H1 (cell line): ENCODE data around the gene DRAM1. TPM values are rescaled to one million over a fixed set of nuclear protein-coding genes. Genes with fewer than 3 reads are reported as not detected.

Experiments
- CTCF ChIA-PET: fragments of 300-600 bp; sonication (Branson Sonifier 250); formaldehyde crosslinking; loops from one replicate; lab custom pipeline; 2021; ENCODE audit not compliant: partially characterized antibody; lab: Charles Lee
- POLR2A ChIA-PET: fragments of 300-600 bp; sonication (Branson Sonifier 250); formaldehyde crosslinking; loops from one replicate; lab custom pipeline; 2021; ENCODE audit warnings: inconsistent platforms; ENCODE audit not compliant: partially characterized antibody; lab: Charles Lee
- DNase-seq, 2 experiments: peaks; one replicate each; pipeline versions ENCODE4 v3.0.0 to v3.0.0-alpha.2; 2010 to 2022; ENCODE audit warnings: low spot score in 2 of 2, low read depth in 1 of 2, mixed read lengths in 1 of 2
- FAIRE-seq: peaks from 2 replicates; lab custom pipeline; 2011; peaks lifted over from hg19 to GRCh38; lab: Jason Lieb, UNC
- H2AFZ ChIP-seq: 2 replicates; pipeline ENCODE4 v1.8.1; 2012; ENCODE audit warnings: low read length, inconsistent platforms
- H2AK5ac ChIP-seq: 2 replicates; pipeline ENCODE4 v1.6.1; 2013; ENCODE audit warnings: low read depth, low read length
- H2BK120ac ChIP-seq: replicated peaks from 2 replicates; pipeline ENCODE3; 2013; ENCODE audit warnings: low read depth, low read length, inconsistent platforms
- H2BK12ac ChIP-seq: 2 replicates; pipeline ENCODE4 v1.6.1; 2013; ENCODE audit warnings: low read depth, low read length
- H2BK15ac ChIP-seq: 2 replicates; pipeline ENCODE4 v1.6.1; 2013; ENCODE audit warnings: low read length
- H2BK20ac ChIP-seq: 2 replicates; pipeline ENCODE4 v1.6.1; 2013; ENCODE audit warnings: low read length
- H2BK5ac ChIP-seq: 2 replicates; pipeline ENCODE4 v1.6.1; 2013; ENCODE audit warnings: low read depth, low read length
- H3K14ac ChIP-seq: 2 replicates; pipeline ENCODE4 v1.6.1; 2013; ENCODE audit warnings: inconsistent platforms; ENCODE audit not compliant: insufficient read length
- H3K18ac ChIP-seq: 2 replicates; pipeline ENCODE4 v1.6.1; 2013; ENCODE audit warnings: low read length; ENCODE audit errors: extremely low read depth
- H3K23ac ChIP-seq: 2 replicates; pipeline ENCODE4 v1.6.1; 2013; ENCODE audit warnings: inconsistent platforms; ENCODE audit not compliant: insufficient read length
- H3K23me2 ChIP-seq: 2 replicates; pipeline ENCODE4 v1.6.1; 2013; ENCODE audit warnings: low read depth, low read length
- H3K27ac ChIP-seq: 2 replicates; pipeline ENCODE4 v1.6.1; 2011; ENCODE audit warnings: low read depth, low read length, inconsistent platforms
- H3K27me3 ChIP-seq, 4 experiments: replicated peaks in 1 of 4; 1 replicate in 1 of 4; 2 replicates in 3 of 4; pipeline versions ENCODE4 v1.6.1 to v1.8.1; 2011 to 2013; ENCODE audit warnings: low read length in 3 of 4, mild to moderate bottlenecking in 3 of 4, inconsistent platforms in 2 of 4, mixed read lengths in 2 of 4, moderate library complexity in 1 of 4; ENCODE audit not compliant: control insufficient read depth in 3 of 4, insufficient read depth in 3 of 4; ENCODE audit errors: extremely low read depth in 1 of 4
- H3K36me3 ChIP-seq, 4 experiments: 2 replicates each; pipeline versions ENCODE4 v1.6.1 to v1.8.1; 2011 to 2013; ENCODE audit warnings: mild to moderate bottlenecking in 4 of 4, low read length in 3 of 4, moderate library complexity in 2 of 4, control low read depth in 1 of 4, inconsistent platforms in 1 of 4; ENCODE audit not compliant: insufficient read depth in 4 of 4, control insufficient read depth in 2 of 4
- H3K4ac ChIP-seq: replicated peaks from 2 replicates; pipeline ENCODE3; 2013; ENCODE audit warnings: low read length, low read depth, mixed read lengths, inconsistent platforms; ENCODE audit not compliant: insufficient read length
- H3K4me1 ChIP-seq, 4 experiments: replicated peaks in 1 of 4; 1 replicate in 1 of 4; 2 replicates in 3 of 4; pipeline versions ENCODE4 v1.6.1 to v1.8.1; 2011 to 2013; ENCODE audit warnings: low read length in 3 of 4, inconsistent platforms in 2 of 4, mixed read lengths in 1 of 4; ENCODE audit not compliant: insufficient read depth in 4 of 4, control insufficient read depth in 3 of 4
- H3K4me2 ChIP-seq, 2 experiments: 2 replicates each; pipeline versions ENCODE4 v1.6.1 to v1.8.1; 2011 to 2013; ENCODE audit warnings: low read depth in 2 of 2, low read length in 2 of 2, control low read depth in 1 of 2, inconsistent platforms in 1 of 2, mild to moderate bottlenecking in 1 of 2; ENCODE audit not compliant: insufficient read depth in 1 of 2
- H3K4me3 ChIP-seq, 4 experiments: fragments of 200-600, 300-600 bp in 1 of 4; sonication (generic), shearing (Covaris generic), sonication (Bioruptor Twin) in 1 of 4; 2 replicates each; pipeline versions ENCODE4 v1.5.1 to v1.8.1; 2011 to 2016; ENCODE audit warnings: low read length in 4 of 4, low read depth in 3 of 4, control low read depth in 2 of 4, inconsistent platforms in 2 of 4, mild to moderate bottlenecking in 2 of 4, mixed read lengths in 1 of 4, moderate library complexity in 1 of 4; ENCODE audit not compliant: insufficient read depth in 2 of 4; ENCODE audit errors: extremely low read depth in 1 of 4
- H3K56ac ChIP-seq: replicated peaks from 2 replicates; pipeline ENCODE3; 2013; ENCODE audit warnings: low read depth, mild to moderate bottlenecking, mixed read lengths, low read length, inconsistent platforms; ENCODE audit not compliant: insufficient read length
- H3K79me1 ChIP-seq: 2 replicates; pipeline ENCODE4 v1.6.1; 2013; ENCODE audit warnings: low read depth, low read length, control low read depth
- H3K79me2 ChIP-seq, 2 experiments: 2 replicates each; pipeline versions ENCODE4 v1.6.1 to v1.8.1; 2012 to 2013; ENCODE audit warnings: low read length in 2 of 2, mild to moderate bottlenecking in 2 of 2, inconsistent platforms in 1 of 2; ENCODE audit not compliant: insufficient read depth in 2 of 2, control insufficient read depth in 1 of 2
- H3K9ac ChIP-seq, 4 experiments: replicated peaks in 1 of 4; 1 replicate in 1 of 4; 2 replicates in 3 of 4; pipeline versions ENCODE4 v1.6.1 to v1.8.1; 2011 to 2013; ENCODE audit warnings: low read depth in 3 of 4, low read length in 3 of 4, control low read depth in 2 of 4, mild to moderate bottlenecking in 2 of 4, moderate library complexity in 2 of 4, inconsistent platforms in 1 of 4; ENCODE audit errors: extremely low read depth in 1 of 4
- H3K9me3 ChIP-seq, 2 experiments: 2 replicates each; pipeline versions ENCODE4 v1.6.1 to v1.8.1; 2012 to 2013; ENCODE audit warnings: mild to moderate bottlenecking in 2 of 2, moderate library complexity in 2 of 2, control low read depth in 1 of 2, inconsistent platforms in 1 of 2, low read depth in 1 of 2, low read length in 1 of 2, mixed read lengths in 1 of 2; ENCODE audit not compliant: insufficient read depth in 2 of 2
- H4K20me1 ChIP-seq, 2 experiments: replicated peaks in 1 of 2; 2 replicates each; pipeline versions ENCODE3 to v1.8.1; 2011 to 2013; ENCODE audit warnings: inconsistent platforms in 2 of 2, low read length in 2 of 2, mild to moderate bottlenecking in 1 of 2; ENCODE audit not compliant: insufficient read depth in 2 of 2, control insufficient read depth in 1 of 2
- H4K5ac ChIP-seq: 2 replicates; pipeline ENCODE4 v1.6.1; 2013; ENCODE audit warnings: low read length, low read depth, mixed read lengths, inconsistent platforms; ENCODE audit not compliant: insufficient read length
- H4K8ac ChIP-seq: 2 replicates; pipeline ENCODE4 v1.8.0; 2013; ENCODE audit warnings: mild to moderate bottlenecking, moderate library complexity, low read length, inconsistent platforms; ENCODE audit not compliant: insufficient read depth; ENCODE audit errors: extremely low read depth
- H4K91ac ChIP-seq: replicated peaks from 2 replicates; pipeline ENCODE3; 2013; ENCODE audit warnings: low read length, mixed read lengths, inconsistent platforms; ENCODE audit not compliant: insufficient read length
- ASH2L ChIP-seq: fragments of 200-600, 300-600 bp; sonication (generic); IDR thresholded peaks from one replicate; pipeline ENCODE4 v1.7.1; 2017; ENCODE audit warnings: low read length
- BACH1 ChIP-seq: IDR thresholded peaks from 2 replicates; pipeline ENCODE4 v1.6.1; 2012; ENCODE audit warnings: low read length, improper control_type of control experiment
- SIX5 ChIP-seq: IDR thresholded peaks from 2 replicates; pipeline ENCODE4 v1.6.1; 2011; ENCODE audit warnings: mild to moderate bottlenecking, low read depth, low read length
- polyA plus RNA-seq, 7 experiments: library from polyadenylated mRNA; depleted of rRNA in 3 of 7; stranded (reverse) in 5 of 7; unstranded in 2 of 7; fragments of >200 nt in 5 of 7; fragments of 200-250 nt in 2 of 7; gene quantifications; 1 replicate in 5 of 7; 2 replicates in 1 of 7; 4 replicates in 1 of 7; pipeline versions ENCODE4 v1.2.1 to v1.2.3, GENCODE V29; 2011 to 2013; ENCODE audit warnings: missing spikeins in 2 of 7, mixed read lengths in 2 of 7
- total RNA-seq: library from RNA; stranded (reverse); fragmentation: NEBNext Ultra II Directional; extraction: Animal tissue kit (Norgen Biotek cat#: 25700); gene quantifications from 2 replicates; pipeline ENCODE4 v1.2.1, GENCODE V29; 2021

DRAM1 gene
- total and polyA plus RNA-seq, 2 of the 8 experiments (the other 6 are each of a cell fraction or from before 2014, with no cell fraction given): 4.6 to 6.2 TPM

DNA sequence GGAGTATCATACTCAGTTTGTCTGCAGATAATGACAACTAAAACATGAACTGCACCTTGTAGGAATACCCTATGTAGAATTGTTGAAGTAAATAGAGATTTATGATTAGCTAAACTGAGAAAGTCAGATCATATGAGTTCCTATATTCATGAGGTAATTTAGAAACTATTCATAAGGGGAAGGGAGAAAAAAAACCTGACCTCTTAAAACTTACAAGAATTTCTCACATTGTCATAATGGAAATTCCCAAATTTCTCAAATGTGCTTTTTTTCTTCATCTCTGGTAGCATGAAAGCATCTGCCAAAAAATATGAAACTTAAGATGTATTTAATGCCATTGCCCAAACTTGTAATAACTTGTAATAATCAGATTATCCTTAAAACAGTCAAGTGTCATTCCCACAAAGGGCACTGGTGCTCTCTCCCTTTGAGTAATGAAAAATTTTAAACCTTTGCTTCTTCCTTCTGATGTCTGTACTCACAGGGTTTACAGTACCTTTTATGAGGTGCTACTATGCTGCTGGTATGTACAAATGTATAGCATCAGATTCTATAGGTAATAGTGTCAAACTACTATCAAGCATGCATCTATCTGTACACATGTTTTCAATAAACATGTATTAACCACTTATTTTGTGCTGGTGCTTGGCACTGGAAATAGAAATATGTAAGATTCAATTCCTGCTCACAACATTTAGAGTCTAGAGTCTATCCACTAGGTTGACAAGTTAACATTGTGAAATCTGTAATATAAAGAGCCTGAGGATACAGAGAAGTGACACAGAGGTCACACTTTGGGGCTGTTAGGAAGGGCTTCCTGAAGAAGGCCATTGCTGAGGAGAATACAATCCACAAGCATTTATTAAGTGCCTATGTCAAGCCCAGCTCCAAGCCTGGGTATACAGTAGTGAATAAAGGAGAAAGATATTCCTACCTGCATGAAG is 17.4 kb upstream of the DRAM1 start:
- Histone ChIP-seq H3K4me1 (no peaks in the 10 kb centered on the region; a peak in 1 of 7 replicates), H2AFZ (no peak overlapping the region), H3K56ac (no peak overlapping the region), H4K5ac (no peak overlapping the region), H2AK5ac (no peak overlapping the region), H2BK20ac (no peak overlapping the region), H3K4me3 (no peak overlapping the region), H2BK15ac (no peak overlapping the region), H3K9ac (no peak overlapping the region), H3K4ac (no peak overlapping the region), H3K14ac (no peak overlapping the region), H3K27ac (no peak overlapping the region), H2BK5ac (no peak overlapping the region), H3K18ac (no peak overlapping the region), H3K79me2 (no peaks in the 10 kb centered on the region), H2BK120ac (no peak overlapping the region), H4K20me1 (no peaks in the 10 kb centered on the region), H3K79me1 (no peaks in the 10 kb centered on the region), H3K36me3 (no peaks in the 10 kb centered on the region), H2BK12ac (no peak overlapping the region), H3K4me2 (no peak overlapping the region), H4K91ac (no peak overlapping the region), H3K23ac (no peak overlapping the region), H3K27me3 (no peaks in the 10 kb centered on the region), H3K23me2 (no peaks in the 10 kb centered on the region), H3K9me3 (no peaks in the 10 kb centered on the region), H4K8ac (no peak overlapping the region)
- ChIA-PET POLR2A (interaction anchor here (0.6 to 0.9 kb wide), 2 partner anchors 12 to 17 kb away, joined by 3 read pairs; partner anchors contain the start of gene DRAM1), CTCF (interaction anchor here (2.4 kb wide), 1 partner anchor 20 kb away, joined by 10 read pairs; no protein-coding TSS in a partner anchor)
- DNase-seq (no peak), FAIRE-seq (no peak)
- TF ChIP-seq BACH1: no peak
- TF ChIP-seq SIX5: no peak
- no peak for TF ChIP-seq ASH2L
